ENCODE data around the gene S100PBP. TPM values are rescaled to one million over a fixed set of nuclear protein-coding genes. Genes with fewer than 3 reads are reported as not detected.
"Not testable (repeated sequence)": the region's sequence is repeated elsewhere in the genome, so short reads cannot be mapped to it uniquely, and the experiment has no call there.

Gene S100PBP
- total and polyA plus RNA-seq, 9 of the 15 experiments (the other 6 are each of a cell fraction or from before 2014, with no cell fraction given), result 22.9 to 60.2 (median 32.9) TPM

- not testable (repeated sequence) for BruUV-seq (replicated peaks)
- intact Hi-C loops (cut with micrococcal nuclease), result loop anchor here (5.0 kb wide), 1 partner anchor 277 kb away; no protein-coding TSS in a partner anchor
Observed at GRCh38 chr1:32789356-32789755, 28.1 kb upstream of the S100PBP start.

GRCh38 chr1:32791881-32792280, 25.6 kb upstream of the S100PBP start:
- Histone ChIP-seq H3K9ac (ENCODE audit: insufficient read depth in 1 of 2, low read depth in 2 of 2, low read length in 2 of 2) (no peak overlapping the region), H3K4me2 (ENCODE audit: insufficient read depth, low read length) (no peak overlapping the region), H2AFZ (ENCODE audit: low read depth, low read length) (no peak overlapping the region), H3K27me3 (ENCODE audit: control insufficient read depth in 2 of 2, insufficient read depth in 2 of 2, low read length in 2 of 2) (no peaks in the 10 kb centered on the region), H3K36me3 (ENCODE audit: control insufficient read depth, insufficient read depth, low read length) (peaks cover 80% of the 10 kb centered on the region), H3K4me3 (no peak overlapping the region), H3K9me3 (replicated peaks; ENCODE audit: control insufficient read depth, insufficient read depth, low read depth, low read length) (no peaks in the 10 kb centered on the region), H4K20me1 (replicated peaks; ENCODE audit: control insufficient read depth, insufficient read depth, low read length) (no peaks in the 10 kb centered on the region), H3K27ac (ENCODE audit: extremely low read depth, low read depth, low read length) (no peak overlapping the region), H3K9me1 (ENCODE audit: control insufficient read depth, insufficient read depth, low read length) (no peaks in the 10 kb centered on the region), H3K79me2 (ENCODE audit: control insufficient read depth, insufficient read depth, low read length) (peaks cover 17% of the 10 kb centered on the region; the same call in 2 of the 3 replicates), H3K4me1 (replicated peaks in 1 of 2; ENCODE audit: control insufficient read depth in 2 of 2, insufficient read depth in 2 of 2, low read length in 2 of 2) (no peaks in the 10 kb centered on the region)
- FAIRE-seq (no peak), ATAC-seq (no peak), DNase-seq (ENCODE audit: extremely low read depth in 1 of 4, low spot score in 3 of 4) (no peak)
- in situ Hi-C loops (cut with MboI), result no loop called here
- intact Hi-C loops (cut with micrococcal nuclease), result no loop called here
- POLR2A ChIA-PET, result interaction anchor here (0.6 to 2.1 kb wide), 7 partner anchors 8 to 90 kb away, joined by 3 to 12 read pairs (median 4); no protein-coding TSS in a partner anchor
- CTCF ChIA-PET (ENCODE audit: low intra/inter-chr PET ratio), result no interaction called here
- no TSS peak for BruUV-seq (replicated peaks)
- WGBS (ENCODE audit: insufficient coverage, low coverage, missing lambda C conversion rate), result 100% methylated on average over 1 of the region's 1 CpG
- TF ChIP-seq IRF2 (CRISPR knock-in tag; IDR thresholded peaks at IDR 0.05) (no peak), ELF1 (tag; IDR thresholded peaks at IDR 0.05) (no peak), HMGXB4 (CRISPR knock-in tag; IDR thresholded peaks at IDR 0.05) (no peak), SUPT5H (IDR thresholded peaks at IDR 0.05) (peak; percentile 8; the same call in 1 of the 2 replicates), MAFF (IDR thresholded peaks at IDR 0.05; ENCODE audit: low read length) (no peak), ARID3A (IDR thresholded peaks at IDR 0.05; ENCODE audit: borderline replicate concordance, low read depth, low read length) (no peak)

More at GRCh38 chr1:32789356-32789755, 28.1 kb upstream of the S100PBP start:
- FAIRE-seq; H3K9ac ChIP-seq (ENCODE audit: insufficient read depth in 1 of 2, low read depth in 2 of 2, low read length in 2 of 2); in situ Hi-C loops (cut with MboI); H3K9me1 ChIP-seq (ENCODE audit: control insufficient read depth, insufficient read depth, low read length); POLR2A ChIA-PET; H3K9me3 ChIP-seq (replicated peaks; ENCODE audit: control insufficient read depth, insufficient read depth, low read depth, low read length); H3K4me3 ChIP-seq; H3K4me1 ChIP-seq (replicated peaks in 1 of 2; ENCODE audit: control insufficient read depth in 2 of 2, insufficient read depth in 2 of 2, low read length in 2 of 2); H3K4me2 ChIP-seq (ENCODE audit: insufficient read depth, low read length); DNase-seq (ENCODE audit: extremely low read depth in 1 of 4, low spot score in 3 of 4); H3K27me3 ChIP-seq (ENCODE audit: control insufficient read depth in 2 of 2, insufficient read depth in 2 of 2, low read length in 2 of 2); ATAC-seq; H4K20me1 ChIP-seq (replicated peaks; ENCODE audit: control insufficient read depth, insufficient read depth, low read length); H2AFZ ChIP-seq (ENCODE audit: low read depth, low read length); H3K27ac ChIP-seq (ENCODE audit: extremely low read depth, low read depth, low read length); TF ChIP-seq ATF3 (CRISPR knock-in tag; conservative IDR thresholded peaks at IDR 0.05); CEBPG (CRISPR knock-in tag; IDR thresholded peaks at IDR 0.05): not testable (repeated sequence)
- Histone ChIP-seq H3K36me3 (ENCODE audit: control insufficient read depth, insufficient read depth, low read length) (peaks cover 87% of the 10 kb centered on the region), H3K79me2 (ENCODE audit: control insufficient read depth, insufficient read depth, low read length) (peaks cover 15% of the 10 kb centered on the region; the same call in 2 of the 3 replicates)
- CTCF ChIA-PET (ENCODE audit: low intra/inter-chr PET ratio), result interaction anchor here (0.6 kb wide), 1 partner anchor 77 kb away, joined by 7 read pairs; no protein-coding TSS in a partner anchor
- TF ChIP-seq SUPT5H (IDR thresholded peaks at IDR 0.05), result 0 out of 2 replicates have a peak, but pooled peaks have one; percentile 17
- TF ChIP-seq ATF3 (IDR thresholded peaks at IDR 0.05), result peak; percentile 64
- peak in 1 of 2 experiments; percentile 31; a peak in 1 of 4 replicates for TF ChIP-seq CEBPG (tag; conservative IDR thresholded peaks at IDR 0.05 in 1 of 2, IDR thresholded peaks at IDR 0.05 in 1 of 2)
- peak; percentile 65 for TF ChIP-seq FOSL1 (tag; conservative IDR thresholded peaks at IDR 0.05)
- WGBS (ENCODE audit: insufficient coverage, low coverage, missing lambda C conversion rate), result 76% methylated on average over 2 of the region's 2 CpGs

Data from K562 (cell line).